NCI-H187 treated with DMSO at 0.1 percent for 48 hours (cell line): ENCODE measurements around the gene RNF167.

Source experiments
- DNase-seq: peaks from one replicate; lab custom pipeline; 2025; lab: John Stamatoyannopoulos, UW

Gene RNF167

DNA sequence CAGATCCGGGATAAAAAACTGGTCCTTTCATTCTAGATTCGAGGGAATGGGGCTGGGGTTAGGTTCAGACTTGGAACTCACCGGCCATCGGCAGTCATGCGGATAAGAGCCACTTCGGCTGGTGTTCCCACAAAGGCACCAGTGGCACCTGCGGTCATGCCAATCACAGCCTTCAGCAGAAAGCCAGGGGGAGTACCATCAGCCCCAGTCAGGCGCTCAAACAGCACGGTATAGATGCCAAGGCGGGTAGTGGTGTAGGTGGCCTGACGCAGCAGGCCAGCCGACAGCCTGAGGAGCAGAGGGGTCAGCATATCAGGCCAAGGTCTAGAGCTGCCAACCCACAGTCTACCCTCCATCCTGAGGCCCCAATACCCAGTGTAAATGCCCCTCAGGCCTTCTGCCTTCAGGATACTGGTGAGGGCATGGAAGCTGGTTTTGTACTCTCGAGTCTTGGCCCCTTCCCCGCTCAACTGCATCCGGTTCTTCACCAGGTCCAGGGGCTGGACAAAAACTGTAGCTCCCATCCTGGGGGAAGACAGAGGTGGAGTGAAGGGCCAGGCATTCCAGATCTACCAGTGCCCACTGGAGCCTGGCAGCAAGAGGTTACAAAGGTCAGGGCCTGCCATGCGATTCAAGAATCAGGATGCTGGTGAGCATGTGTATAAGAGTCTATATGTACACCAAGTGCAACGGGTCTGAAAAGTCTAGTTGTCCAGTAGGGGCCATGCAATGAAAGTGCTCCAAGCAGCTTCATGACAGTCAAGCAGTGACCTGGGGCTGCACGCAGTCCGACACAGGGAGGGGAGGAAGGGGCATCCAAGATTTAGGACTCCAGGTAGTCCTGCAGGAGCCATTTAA lies 1.2 kb upstream of the RNF167 start:
- DNase-seq = no peak

DNA sequence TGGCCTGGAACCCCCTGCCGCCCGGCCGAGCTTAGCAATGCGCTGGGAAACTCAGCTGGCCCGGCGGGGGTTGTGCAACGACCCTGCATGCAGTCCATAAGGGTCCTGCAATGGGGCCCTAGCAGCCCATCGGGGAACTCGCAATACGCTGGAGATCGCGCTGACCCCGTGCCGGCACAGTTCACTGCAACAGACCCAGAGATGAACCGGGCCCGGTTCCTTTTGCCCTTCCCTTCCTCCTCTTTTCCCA lies 597 bp upstream of the RNF167 start:
- no peak for DNase-seq

DNA sequence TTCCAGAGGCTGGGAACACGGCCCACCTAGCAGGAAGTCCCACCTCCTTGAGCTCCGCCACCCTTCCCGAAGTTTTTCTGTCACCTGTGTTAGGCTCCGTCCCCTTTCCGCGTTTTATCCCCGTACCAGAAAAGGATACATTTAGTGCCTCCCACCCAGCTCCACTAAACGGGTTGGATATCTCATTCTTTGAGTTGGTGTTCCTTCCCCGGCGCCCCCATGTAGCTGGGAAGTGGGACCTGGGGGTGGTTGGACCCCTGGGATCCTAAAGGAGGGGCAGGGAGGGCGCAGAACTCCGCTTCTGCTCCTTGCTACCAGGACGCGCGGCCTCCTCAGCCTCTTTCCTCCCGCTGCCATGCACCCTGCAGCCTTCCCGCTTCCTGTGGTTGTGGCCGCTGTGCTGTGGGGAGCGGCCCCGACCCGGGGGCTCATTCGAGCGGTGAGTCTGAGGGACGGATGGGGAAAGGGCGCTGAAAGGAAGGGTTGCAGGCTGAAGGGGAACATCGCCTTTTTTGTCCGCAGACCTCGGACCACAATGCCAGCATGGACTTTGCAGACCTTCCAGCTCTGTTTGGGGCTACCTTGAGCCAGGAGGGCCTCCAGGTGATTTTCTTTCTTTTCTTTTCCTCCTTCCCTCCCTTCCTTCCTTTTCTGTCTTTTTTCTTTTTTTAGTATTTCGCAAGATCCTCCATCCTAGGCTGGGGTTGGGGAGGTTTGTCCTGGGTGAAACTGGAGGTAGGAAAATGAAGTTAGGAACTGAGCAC lies 669 bp downstream of the RNF167 start:
- DNase-seq = no peak

DNA sequence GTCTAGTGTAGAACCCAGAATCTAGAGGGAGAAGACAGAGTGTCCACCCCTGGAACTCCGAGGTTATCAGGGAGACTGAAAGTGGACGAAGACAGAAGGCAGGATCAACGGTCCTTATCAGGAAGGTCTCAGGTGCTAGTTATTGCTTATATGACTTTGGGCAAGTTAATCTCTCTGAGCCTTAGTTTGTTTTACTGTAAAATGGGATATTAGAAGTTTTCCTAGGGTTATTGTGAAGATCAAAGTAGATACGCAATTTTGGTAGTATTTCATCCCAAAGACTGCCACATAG lies 1.2 kb downstream of the RNF167 start:
- DNase-seq = no peak

DNA sequence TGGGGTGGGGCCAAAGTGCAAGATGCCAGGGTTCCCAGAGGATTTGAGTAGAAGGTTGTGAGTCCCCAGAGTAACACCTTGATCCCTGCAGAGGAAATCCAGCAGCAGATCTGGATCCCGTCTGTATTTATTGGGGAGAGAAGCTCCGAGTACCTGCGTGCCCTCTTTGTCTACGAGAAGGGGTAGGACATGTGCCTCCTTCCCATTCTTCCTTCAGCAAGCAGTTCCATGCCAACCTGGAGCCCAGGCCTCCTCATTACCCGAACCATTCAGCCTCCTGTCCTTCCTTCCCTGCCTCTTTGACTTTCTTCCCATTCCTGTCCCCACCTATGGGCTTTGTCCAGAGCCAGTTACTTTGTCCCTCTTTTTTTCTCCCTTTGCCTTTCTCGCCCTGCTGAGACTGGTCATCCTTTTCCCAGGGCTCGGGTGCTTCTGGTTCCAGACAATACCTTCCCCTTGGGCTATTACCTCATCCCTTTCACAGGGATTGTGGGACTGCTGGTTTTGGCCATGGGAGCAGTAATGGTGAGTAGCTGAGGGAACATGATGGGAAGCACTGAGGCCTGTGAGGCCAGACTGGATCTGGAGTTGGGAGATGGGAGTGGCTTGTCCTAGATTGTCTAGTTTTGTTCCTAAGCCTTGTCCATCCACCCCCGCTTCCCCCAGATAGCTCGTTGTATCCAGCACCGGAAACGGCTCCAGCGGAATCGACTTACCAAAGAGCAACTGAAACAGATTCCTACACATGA lies 2.9 kb downstream of the RNF167 start:
- DNase-seq = no peak

DNA sequence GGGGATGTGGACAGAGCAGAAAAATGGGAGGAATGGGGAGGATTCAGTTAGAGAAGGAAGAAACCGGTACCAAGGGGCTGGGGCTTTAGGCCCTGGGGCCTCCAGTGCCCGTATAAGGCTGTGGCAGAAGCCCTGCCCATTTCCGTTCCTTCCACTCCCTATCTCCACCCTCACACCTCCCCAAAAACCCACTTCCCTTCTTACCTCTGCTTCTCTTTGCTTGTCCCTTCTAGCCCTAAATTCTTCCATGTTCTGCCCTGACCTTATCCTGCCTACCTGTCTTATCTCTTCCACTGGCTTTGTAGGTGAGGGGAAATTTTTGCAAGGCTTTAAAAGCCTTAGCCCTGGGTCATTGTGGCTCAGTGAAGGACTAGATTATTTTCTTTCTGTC lies 4.1 kb downstream of the RNF167 start:
- DNase-seq = no peak

DNA sequence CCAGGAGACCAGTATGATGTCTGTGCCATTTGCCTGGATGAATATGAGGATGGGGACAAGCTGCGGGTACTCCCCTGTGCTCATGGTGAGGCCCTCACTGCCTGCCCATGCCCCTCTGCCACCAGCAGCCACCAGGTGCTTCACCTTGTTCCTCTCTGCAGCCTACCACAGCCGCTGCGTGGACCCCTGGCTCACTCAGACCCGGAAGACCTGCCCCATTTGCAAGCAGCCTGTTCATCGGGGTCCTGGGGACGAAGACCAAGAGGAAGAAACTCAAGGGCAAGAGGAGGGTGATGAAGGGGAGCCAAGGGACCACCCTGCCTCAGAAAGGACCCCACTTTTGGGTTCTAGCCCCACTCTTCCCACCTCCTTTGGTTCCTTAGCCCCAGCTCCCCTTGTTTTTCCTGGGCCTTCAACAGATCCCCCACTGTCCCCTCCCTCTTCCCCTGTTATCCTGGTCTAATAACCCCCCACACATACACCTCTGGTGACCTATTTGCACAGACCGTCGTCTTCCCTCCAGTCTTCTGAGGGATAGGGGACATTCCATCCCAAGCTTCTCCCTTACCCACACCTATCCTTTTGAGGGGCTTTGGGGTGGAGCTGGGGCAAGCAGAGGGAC lies 4.6 kb downstream of the RNF167 start:
- no peak for DNase-seq

DNA sequence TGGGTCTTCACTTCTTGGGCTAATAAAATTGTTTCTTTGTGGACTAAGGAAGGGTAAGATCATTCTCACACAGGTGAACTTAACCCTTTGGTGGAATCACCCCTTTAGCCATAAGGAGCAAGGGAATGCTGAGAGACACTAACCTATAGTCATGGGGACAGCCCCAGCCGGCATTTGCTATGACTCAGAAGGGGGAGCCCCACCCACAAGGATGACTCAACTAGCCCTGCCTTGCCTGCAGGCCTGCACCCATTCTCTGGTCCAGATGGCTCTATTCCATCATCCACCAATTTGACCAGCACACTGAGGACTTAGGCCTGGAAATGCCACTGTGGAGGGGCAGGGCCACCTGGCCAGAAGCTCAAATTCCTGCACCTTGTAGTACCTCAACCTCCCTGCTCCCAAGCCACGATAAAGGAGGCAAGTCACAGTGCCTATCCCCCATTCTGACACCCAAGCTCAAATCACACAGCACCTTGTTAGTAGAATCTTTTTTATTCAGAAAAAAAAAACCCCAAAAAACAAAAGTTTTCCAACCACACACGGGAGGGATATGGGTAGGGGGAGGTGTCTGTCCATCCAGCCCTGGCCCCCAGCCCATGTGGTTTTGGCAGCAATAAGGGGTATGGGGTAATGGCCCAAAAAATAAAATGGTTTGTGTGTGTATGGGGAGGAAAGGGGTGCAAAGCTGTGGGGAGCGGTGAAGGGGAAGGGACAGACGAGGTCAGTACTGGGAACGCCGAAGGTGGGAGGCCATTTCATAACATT lies 5.3 kb downstream of the RNF167 start:
- no peak for DNase-seq

DNA sequence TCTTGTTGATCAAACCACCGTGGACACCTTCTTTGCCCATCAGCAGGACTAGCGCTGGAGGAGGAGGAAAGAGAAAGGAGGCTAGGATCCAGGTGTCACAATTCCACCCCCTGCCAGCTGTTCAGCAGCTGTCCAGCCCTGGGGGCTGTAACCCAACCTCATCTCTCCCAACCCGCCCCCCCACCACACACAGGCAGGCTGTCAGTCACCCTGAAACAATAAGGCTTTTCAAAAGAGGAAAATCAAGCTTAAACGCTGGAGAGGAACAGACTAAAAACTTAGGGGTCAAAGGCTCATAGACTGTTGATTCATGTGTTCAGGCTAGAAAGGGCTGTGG lies 5.8 kb downstream of the RNF167 start:
- DNase-seq = no peak

DNA sequence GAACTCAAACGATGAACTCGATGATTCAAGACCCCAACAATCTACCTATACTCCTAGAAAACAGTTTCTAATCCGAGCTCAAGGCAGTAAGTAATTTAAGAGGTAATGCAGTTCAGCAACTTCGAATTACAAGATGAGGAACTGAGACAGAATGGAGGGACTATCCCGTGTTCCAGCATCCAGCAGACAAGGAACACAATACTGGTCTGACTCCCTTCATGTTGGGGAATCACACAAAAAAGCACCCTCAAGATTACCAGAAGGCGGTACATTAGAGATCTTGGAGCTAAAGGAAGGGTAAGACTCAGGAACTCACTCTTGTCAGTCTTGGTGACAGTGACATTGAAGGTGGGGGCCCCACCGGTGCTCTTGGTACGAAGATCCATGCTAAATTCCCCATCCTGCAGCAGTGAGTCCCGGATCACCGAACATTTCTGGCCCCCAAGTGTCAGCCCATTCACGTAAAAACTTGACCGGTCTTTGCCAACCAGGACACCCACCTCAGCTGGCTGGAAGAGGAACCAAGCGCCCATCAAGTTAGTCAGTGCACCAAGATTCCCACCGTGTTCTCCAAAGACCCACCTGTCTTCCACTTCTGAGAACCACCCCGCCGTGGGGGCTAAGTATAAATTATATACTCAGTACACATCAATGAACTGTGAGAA lies 6.4 kb downstream of the RNF167 start:
- no peak for DNase-seq

DNA sequence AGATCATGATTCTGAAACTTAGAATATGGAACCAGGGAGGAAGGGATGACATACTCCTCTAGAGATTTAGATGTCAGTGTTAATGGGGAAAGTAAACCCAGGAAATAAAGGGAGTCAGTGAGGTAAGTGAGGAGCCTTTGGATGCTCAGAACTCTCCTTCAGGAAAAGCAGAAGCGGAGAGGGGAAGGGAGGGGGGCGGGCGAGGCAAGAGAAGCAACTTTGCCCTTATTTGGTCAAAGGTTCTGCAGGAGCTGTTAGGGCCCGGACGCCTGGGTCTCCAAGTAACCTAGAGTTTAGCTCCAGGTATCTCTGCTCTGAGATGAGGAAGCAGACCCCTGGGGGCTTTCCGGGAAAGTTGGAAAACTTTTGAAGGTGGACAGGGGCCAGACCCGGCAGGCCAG lies 6.9 kb downstream of the RNF167 start:
- no peak for DNase-seq

DNA sequence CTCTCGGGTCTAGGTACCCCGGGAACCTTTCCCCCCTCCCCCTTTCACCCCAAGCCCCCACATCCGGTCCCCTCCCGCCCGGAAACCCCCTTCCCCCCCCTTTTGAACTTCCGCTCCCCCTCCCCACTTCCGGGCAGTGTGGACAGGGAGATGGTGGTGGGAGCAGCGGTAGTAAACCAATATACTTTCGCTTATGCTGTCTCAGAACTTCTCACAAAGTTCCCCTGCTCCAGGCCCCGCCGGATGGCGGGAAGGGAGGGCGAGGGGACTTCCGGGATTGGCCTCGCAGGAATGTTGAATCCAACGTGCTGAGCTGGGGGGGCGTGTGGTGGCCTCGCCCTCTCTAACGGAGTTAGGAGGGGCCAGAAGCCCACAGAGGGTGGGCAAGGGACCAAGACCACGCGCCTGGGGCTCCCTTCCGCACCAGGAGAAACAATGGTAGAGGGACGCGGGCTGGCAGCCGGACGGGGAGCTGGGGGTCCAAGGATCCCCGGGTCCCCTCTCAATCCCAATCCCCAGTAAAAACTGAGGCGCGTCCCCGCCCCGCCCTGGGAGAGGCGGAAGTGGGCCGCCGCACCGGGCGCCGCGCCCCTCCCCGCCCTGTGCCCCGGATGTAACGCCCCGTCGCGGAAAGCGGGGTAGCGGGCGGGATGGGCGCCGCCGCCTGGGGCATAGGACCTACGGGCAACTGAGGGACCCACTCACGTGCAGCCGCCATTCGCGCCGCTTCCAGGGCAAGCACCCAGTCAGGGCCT lies 7.5 kb downstream of the RNF167 start:
- DNase-seq = no peak

DNA sequence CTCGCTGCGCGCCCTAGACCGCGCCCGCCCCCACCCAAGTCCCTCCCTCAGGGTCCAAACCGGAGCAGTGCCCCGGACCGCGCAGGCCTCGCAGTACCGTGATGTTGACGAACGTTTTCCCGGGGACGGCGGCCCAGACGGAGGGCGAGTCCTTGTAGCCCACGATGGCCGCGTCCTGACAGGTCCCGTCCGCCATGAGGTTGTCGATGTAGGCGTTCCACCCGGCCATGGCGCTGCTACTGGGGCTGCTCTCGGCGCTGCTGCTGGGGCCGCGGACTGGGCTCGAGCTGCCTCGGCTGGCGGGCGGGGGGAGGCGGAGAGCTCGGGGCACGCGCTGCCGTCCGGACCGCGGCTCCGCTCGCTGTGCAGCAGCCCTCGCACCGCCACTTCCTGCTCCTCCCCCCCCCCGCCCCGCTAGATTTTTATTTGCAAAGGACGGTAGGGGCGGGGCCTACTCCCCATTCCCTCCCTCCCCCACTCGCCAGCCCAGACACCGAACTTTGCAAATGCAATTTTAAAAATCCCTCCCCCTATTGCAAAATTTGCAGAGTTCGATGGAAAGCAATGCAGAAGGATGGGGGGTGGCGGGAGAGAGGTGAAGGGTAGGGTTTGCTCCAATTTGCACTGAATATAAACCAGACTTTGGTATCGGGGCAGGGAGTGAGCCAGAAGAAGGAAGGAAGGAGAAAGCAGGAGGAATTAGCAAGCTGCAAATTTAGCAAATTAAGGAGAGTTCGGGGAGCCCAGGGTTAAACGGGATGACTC lies 8.3 kb downstream of the RNF167 start, which contains the start of gene PFN1:
Gene PFN1 (minus strand): TSS at position 365 of the 765 bp plus-strand sequence. CDS start 136 bp downstream, at position 229.
- DNase-seq = peak; percentile 13

DNA sequence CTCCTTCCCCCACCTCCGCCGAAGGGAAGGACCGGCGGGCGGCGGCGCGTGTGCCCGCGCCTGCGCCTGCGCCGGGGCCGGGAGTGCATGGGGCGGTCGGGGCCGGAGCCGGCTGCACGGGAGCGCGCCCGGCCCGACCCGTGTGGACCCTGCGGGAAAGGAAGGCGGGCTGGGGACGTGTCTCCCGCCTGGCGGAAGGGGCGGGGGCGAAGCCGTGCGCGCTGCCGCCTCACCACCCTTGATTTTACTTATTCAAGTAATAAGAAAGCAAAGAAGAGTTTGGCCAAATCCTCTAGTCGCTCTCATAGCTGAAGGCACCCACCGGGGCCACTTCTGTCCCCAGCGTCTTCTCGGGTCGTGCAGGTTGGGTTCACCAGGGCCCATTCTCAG lies 8.9 kb downstream of the RNF167 start:
- DNase-seq = no peak

DNA sequence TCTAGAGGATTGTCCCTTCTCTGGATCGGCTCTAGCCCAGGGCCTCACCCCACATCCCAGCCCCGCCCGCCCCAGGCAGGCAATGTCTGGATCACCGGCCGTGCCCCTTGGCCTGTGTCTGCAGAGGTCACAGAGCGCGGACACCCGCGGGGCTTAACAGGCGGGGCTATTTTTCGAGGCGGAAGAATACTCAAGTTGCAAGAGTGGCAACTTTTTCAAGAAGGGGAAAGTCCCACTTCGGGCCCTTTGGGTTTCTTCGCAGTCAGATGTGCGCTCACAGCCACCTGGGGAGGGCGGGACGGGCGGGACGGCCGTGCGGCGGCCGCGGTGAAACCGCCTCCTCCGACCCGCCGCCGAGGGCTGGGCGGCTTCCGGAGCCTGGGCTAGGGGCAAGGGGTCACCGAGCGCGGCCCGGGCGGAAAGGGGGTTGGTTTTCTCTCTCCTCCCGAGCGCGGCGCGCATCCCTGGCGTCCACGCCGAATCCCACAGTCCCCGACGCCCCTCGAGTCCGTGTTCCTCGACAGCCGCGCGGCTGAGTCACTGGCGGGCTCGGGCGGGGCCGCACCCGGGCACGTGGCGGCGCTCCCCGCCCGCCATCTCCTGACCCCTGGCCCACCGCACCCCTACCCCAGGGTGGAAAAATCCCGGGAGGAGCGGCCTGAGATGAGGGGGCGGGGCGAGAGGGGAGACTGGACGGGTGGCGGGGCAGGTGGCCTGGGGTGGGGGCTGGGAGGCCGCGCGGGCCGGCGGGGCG lies 9.4 kb downstream of the RNF167 start:
- DNase-seq = no peak

DNA sequence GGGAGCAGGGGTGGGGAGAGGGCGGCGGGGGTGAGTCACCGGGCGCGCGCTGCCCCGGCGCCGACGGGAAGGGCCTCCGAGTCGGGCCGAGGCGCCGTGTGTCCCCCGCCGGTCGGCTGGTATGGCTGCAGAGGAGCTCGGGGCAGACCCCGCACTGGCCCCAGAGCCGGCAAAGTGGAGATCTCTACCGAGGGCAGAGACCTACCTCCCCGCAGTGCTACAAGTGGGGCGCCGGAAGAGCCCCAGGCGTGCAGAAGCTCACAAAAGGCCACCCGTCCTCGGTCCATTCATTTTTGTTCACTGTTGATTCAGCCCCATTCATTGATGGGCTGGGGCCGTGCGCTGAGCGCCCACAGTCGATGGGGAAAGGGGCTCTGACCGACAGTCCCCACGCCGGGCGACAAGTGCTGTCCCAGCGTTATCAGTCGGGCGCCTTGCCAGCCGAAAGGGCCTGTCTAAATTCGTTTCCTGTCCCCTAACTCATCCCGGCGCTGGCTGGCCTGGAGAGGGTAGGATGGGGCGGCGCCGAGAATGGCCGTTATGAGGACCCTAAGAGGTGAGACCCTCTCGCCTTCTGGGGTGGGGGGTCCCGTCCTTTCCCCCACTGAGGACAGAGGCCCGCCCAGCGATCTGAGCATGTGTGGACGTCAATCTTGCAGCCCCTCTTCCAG lies 10.1 kb downstream of the RNF167 start:
- no peak for DNase-seq

DNA sequence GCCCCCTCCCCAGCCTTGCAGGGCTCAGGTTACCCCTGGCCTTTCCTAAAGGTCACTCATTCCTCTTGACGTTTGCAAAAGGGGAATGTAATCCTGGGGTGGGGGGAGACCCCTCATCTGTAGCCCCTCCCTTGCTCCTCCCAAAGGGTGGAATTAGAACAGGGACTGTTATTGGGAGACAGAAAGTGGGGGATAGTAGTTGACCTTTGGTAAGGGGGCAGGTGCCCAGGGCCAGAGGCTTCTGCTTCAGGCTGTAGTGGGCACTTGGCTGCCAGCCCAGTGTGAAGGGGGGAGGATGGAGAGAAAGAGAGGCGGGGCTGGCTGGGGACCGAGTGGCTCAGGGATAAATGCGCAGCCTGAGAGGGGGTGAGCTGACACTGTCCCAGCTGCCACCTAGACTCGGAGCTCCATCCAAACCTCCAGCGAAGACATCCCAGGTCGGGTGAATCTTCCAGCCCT lies 10.7 kb downstream of the RNF167 start, which contains the start of gene ENO3:
Gene ENO3 (plus strand): TSS at position 374 of the 459 bp plus-strand sequence. CDS start 711 bp downstream, outside the sequence.
- DNase-seq = no peak

DNA sequence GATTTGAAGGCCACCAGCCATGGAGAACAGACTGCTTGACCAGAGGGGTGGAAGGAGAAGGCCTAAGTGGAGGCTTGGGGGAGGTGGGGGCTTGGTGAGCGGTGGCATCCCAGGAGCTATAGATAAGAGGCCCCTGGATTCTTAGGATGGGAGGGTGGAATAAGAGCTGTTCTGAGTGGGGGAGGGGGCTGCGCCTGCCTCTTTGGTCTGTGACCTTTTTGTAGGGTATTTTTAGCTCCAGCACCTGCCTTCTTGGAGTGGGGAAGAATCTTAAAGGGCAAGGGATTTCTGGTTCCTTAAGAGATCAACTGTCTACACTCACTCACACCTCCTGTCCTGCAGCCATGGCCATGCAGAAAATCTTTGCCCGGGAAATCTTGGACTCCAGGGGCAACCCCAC lies 11.4 kb downstream of the RNF167 start:
- no peak for DNase-seq
